ENCODE data around the gene IRAK1.

IRAK1 gene

GRCh38 chrX:154040307-154040756 lies 20.6 kb upstream of the IRAK1 start:
- FAIRE-seq: no peak

- FAIRE-seq: no peak
Measured at GRCh38 chrX:154039577-154039976, 19.9 kb upstream of the IRAK1 start.

DNA sequence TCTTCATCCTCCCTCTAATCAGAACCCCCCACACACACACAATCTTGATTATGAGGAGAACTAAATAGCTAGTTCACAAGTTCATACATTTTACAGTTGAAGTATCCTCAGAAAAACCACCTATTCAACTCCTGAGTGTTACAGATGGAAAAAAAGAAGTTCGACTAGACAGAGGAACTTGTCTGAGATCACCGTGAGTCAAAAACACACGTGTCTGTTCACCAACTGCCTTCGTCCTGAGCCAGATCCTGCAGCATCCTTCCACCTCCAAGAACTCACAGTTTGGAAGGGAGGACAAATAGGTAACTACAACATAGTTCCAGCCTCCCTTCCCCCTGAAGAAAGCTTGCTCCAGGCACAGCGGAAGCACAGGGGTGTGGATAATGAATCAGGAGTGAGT lies 19.0 kb upstream of the IRAK1 start:
- no peak for FAIRE-seq

DNA sequence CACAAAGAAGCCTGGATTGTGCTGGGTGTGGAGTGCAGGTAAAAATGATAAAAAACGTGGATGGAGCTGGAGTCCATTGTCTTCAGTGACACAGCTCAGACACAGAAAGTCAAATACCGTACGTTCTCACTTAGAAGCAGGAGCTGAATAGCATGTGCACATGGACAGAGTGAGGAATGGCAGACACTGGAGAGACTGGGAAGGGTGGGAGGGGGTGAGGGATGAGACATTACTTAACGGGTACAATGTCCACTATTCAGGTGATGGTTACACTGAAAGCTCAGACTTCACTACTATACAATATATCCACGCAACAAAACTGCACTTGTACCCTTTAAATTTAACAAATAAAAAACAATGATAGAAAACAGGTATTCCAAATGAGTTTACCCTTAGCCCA lies 18.1 kb upstream of the IRAK1 start:
- FAIRE-seq: no peak

DNA sequence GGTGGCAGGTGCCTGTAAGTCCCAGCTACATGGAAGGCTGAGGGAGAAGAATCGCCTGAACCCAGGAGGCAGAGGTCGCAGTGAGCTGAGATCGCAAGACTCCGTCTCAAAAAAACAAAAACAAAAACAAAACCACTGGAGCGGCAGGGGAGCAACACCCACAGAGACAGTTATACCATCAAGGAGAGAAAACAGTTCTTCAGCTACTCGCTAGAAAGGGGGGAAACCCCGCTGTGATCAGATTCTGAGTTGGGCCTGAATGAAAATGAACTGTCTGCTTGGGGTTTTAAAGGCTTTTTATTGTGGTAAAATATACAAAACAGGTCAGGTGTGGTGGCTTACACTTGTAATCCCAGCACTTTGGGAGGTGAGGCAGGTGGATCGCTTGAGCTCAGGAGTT lies 16.8 kb upstream of the IRAK1 start:
- no peak for FAIRE-seq

DNA sequence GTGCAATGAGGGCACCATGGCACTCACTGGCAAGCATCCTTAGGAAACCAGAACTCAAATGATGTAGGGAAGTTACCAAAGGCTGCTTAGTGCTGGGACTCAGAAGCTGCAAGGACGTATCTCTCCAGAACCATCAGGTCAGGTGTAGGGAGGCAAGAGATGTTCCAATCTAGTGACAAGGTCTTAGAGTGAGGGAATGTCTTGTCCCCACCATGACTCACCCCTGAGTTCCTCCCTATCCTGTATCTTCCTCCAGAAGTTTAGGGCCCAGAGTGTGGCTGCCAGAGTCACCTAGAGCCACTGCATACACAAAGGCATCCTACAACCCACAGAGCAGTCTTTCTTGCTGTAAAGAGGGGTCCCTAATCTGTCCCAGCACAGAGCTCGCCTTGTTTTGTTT lies 14.1 kb upstream of the IRAK1 start:
- no peak for FAIRE-seq

- no peak for FAIRE-seq
Measured at GRCh38 chrX:154032653-154033052, 13.0 kb upstream of the IRAK1 start.

- FAIRE-seq: no peak
Measured at GRCh38 chrX:154032160-154032559, 12.5 kb upstream of the IRAK1 start.

DNA sequence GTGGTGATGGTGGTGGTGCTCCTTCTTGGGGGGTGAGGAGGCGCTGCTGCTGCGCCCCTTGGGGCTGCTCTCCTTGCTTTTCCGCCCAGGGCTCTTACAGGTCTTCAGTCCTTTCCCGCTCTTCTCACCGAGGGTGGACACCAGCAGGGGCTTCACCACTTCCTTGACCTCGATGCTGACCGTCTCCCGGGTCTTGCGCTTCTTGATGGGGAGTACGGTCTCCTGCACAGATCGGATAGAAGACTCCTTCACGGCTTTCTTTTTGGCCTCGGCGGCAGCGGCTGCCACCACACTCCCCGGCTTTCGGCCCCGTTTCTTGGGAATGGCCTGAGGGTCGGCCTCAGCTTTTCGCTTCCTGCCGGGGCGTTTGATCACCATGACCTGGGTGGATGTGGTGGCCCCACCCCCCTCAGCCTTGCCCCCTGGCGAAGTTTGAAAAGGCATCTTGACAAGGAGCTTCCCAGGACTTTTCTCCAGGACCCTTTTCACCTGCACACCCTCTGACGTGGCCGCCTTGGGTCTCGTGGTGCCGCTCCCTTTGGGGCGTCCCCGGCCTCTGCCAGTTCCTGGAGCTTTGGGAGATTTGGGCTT lies 11.1 kb upstream of the IRAK1 start:
- FAIRE-seq: no peak

DNA sequence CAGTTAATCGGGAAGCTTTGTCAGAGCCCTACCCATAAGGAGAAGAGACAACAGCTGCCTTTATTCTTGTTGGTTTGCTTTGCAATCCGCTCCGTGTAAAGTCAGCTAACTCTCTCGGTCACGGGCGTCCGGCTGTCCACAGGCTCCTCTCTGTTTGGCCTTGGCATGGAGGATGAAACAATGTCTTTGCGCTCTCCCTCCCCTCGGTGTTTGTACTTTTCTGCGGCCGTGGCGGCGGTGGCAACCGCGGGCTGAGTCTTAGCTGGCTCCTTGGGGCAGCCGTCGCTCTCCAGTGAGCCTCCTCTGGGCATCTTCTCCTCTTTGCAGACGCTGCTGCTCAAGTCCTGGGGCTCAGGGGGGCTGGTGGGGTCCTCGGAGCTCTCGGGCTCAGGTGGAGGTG lies 10.6 kb upstream of the IRAK1 start:
- no peak for FAIRE-seq

DNA sequence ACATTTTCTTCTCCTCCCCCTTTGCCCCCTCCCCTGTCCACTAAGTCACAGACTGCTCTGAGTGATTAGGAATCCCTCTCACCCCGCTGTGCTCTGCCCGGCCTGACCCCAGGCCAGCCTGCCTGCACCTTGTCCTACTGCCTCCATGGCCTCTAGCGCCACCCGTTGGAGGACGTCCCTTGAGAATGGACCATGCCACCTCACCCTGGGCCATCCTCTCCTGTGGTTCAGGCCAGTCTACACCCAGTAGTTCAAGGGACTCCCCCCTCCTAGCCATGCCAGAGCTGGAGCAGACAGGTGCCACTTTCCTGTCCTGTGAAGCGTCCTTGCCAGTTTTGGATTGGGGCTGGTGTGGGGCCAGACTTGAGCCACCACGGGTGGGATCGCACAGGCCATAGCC lies 9.7 kb upstream of the IRAK1 start:
- no peak for FAIRE-seq

- no peak for FAIRE-seq
Measured at GRCh38 chrX:154028502-154029184, 8.9 kb upstream of the IRAK1 start.

DNA sequence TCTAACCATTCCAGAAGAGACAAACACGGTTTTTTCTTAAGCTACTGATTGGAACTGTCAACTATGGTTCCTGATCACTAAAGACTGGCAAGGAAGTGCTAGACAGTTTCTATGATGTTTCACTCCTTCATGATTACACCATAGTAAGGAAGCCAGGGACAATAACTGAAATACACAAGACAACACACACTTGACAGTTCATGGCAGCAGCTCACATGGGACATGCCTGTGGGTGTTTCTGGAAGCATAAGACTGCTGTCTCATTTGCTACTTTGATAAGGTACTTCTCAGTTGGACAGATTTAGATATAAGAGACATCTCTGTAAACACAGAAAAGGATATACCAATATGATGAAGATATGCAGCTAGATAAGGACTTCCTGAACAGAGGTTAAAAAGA lies 8.3 kb upstream of the IRAK1 start:
- no peak for FAIRE-seq

DNA sequence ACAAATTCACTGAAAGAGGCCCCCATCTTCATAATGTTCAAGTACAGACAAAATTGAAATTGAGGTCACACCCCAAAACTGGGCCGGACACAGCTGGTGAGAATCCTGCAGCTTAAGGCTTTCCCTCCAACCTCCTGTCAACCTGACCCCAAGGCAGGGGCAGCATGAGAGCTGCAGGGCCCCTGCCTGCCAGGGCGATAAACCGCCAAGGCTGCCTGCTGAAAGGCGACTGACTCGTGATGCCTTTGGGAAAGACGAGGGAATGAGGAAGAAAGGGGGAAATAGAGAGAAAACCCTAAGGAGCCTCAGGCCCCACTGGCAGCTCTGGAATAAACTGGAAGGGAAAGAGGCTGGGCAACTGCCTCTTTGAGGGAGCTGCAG lies 7.3 kb upstream of the IRAK1 start:
- no peak for FAIRE-seq

DNA sequence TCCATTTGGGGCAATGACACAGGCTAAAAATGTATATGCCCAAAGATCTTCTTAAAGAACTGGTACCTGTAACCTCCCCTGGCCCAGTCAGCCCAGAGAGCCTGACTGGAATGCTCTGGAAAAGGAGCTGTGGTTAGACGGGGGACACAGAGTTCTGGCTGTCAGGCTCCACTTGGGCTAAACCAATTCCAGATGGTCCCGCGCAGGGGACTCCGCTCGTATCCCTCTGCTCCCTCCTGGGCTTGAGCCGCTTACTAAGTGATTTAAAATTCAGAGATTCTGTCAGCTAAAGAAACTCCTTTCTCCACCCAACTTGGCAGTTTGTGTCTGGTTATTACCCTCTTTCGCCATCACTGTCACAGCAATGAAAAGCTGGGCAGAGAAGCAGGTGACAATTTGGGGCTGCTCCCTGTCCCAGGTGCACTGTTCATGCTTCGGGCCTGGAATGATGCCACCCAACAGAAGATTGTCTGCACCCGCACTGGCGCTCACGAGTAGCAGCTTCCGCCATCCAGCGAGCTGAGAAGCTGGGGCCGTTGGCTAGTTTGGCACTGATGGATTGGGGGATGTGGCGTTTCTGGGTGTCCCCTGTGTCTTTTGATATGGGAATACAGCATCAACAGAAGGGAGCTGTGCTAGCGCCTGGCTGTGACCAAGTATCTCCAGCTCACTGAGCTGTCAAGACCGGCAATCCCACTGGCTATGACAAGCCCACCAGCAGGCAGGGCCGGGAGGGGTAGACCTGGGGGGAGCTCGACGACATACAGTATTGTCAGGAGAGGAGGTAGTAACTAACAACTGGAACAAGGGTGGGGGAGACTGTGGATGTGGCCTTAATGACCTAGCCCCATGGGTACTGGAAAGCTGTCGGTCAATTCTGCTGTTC lies 6.7 kb upstream of the IRAK1 start:
- no peak for FAIRE-seq

DNA sequence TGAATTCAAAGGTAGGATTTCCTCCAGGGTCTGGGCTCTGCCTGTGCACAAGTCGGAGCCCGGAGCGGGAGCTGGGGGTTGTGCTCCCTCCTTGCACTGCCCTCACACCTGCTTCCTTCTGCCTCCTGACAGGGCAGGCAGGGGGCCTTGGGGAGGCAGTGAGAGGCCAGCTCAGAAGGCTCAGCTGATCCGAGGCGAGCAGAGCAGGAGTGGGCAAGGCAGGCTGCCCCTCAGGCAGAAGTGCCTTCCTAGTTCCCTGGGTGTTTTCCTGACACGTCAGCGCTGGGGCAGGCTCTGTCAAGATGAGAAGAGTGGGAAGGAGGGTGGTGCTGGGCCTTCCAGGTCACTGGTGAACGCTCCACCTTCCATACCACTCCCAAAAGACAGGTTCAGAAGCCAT lies 5.5 kb upstream of the IRAK1 start:
- no peak for FAIRE-seq

GRCh38 chrX:154024271-154024670 lies 4.6 kb upstream of the IRAK1 start:
- FAIRE-seq: no peak

- no peak for FAIRE-seq
Measured at GRCh38 chrX:154023276-154024000, 3.7 kb upstream of the IRAK1 start.

DNA sequence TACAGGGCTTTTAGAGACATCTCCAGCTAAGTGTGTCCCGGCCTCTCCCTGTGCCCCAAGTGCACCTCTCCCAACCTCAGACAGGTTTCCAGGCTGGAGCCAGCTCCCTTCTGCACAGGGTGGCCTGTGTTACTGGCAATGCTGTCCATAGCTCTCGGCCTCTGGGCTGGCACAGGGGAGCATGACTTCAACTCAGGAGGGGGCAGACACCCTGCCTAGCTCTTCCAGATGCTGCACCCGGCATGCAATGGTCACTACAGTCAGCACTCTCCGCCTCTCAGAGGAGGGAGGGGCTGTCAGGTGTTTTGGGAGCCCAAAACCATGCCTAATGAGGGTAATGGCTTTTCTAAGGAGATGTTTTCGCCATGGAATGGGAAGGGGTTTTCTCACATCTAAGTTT lies 2.4 kb upstream of the IRAK1 start:
- FAIRE-seq: no peak

DNA sequence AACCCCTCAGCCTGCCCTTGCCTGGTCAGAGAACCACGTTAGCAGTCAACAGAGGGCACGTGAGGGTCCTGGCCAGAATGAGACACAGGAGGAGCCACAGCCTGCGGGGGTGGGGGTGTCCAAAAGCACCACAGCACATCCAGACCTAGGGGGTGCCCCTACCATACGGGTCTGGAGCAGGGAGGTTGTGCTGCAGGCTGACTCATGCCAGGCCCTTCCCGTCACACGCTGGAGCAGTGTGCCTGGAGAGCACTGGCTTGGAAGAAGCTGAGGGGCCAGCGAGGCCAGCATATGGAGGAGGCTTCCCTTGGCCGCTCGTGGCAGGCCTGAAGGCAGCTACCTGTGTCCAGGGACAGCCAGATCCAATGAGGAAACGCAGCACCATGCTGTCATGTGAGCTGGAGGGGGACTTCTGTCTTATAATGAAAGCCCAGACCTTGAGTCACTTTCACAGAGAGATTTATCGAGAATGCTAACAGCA lies 1.5 kb upstream of the IRAK1 start:
- FAIRE-seq: no peak

DNA sequence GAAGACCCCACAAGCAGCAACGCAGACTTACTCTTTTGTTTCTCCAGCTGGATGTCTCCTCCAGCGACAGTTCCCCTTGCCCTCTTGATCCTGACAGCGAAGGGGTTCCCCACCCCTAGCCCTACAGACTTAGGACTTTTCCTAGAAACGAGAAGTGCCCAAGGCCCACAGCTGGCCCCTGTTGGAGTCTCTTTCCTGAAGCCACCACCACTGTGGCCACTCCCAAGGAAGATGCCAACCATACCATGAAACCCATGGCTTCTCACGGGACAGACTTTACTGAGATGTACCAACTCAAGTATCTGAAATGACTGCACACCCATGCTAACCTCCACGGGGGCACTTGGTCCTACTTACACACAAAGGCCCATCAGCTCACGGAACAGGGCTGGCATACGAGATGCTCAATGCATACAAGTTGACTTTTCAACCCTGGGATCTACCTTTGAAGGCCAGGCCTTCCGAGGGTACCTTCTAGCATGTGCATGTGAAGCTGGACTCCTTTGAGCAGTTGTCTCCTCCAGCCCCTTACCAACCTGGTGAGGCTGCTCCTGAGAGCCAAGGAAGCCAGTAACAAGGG lies 924 bp upstream of the IRAK1 start:
- no peak for FAIRE-seq

DNA sequence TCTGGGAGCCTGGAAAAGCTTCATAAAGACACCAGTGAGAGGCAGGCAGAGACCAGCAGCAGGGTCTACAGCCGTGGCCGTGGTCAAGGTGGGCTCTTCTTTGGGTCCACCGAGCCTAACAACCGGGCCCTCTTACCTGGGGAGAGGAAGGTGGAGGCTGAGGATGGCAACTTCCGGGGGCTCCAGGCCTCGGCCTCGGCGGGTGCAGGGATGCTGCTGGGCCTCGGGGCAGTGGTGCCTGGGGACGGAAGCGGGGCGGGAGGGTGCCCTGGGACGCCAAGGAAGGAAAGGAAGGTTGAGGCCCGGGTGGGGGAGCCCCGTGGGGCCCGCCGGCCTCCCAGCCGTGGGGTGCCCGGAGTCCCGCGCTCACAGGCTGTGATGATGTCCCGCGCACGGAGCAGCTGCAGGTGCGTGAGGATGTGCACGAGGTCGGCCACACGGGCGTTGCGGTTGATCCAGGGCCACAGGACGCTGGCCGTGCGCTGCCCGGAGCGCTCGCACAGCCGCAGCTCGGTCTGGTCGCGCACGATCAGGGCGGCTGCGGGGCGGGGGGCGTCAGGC lies 561 bp downstream of the IRAK1 start:
- no peak for FAIRE-seq

Measured in A204.1 (cell line).